ENCODE results near the gene KCNH1. TPM values are rescaled to one million over a fixed set of nuclear protein-coding genes. Genes with fewer than 3 reads are reported as not detected.

The KCNH1 gene
- total RNA-seq, 1 donor from 2014 or later, result 6.3 TPM

GRCh38 chr1:210648588-210649269, 485.2 kb downstream of the KCNH1 start:
- no peak for DNase-seq (ENCODE audit: low spot score)
- no peaks in the 10 kb centered on the region for H3K27me3 Mint-ChIP-seq (ENCODE audit: low read depth)

GRCh38 chr1:210647406-210648333, 486.3 kb downstream of the KCNH1 start:
- Mint-ChIP-seq H3K9me3 (ENCODE audit: low read depth) (no peaks in the 10 kb centered on the region), H3K4me3 (ENCODE audit: unreplicated experiment) (no peak overlapping the region), H3K4me1 (ENCODE audit: low read depth) (peaks cover 7% of the 10 kb centered on the region), H3K27me3 (ENCODE audit: low read depth) (no peaks in the 10 kb centered on the region), H3K27ac (ENCODE audit: unreplicated experiment) (no peak overlapping the region), H3K36me3 (ENCODE audit: low read depth) (peaks cover 3% of the 10 kb centered on the region)
- no peak for DNase-seq (ENCODE audit: low spot score)
- TF ChIP-seq, protein P1, sequence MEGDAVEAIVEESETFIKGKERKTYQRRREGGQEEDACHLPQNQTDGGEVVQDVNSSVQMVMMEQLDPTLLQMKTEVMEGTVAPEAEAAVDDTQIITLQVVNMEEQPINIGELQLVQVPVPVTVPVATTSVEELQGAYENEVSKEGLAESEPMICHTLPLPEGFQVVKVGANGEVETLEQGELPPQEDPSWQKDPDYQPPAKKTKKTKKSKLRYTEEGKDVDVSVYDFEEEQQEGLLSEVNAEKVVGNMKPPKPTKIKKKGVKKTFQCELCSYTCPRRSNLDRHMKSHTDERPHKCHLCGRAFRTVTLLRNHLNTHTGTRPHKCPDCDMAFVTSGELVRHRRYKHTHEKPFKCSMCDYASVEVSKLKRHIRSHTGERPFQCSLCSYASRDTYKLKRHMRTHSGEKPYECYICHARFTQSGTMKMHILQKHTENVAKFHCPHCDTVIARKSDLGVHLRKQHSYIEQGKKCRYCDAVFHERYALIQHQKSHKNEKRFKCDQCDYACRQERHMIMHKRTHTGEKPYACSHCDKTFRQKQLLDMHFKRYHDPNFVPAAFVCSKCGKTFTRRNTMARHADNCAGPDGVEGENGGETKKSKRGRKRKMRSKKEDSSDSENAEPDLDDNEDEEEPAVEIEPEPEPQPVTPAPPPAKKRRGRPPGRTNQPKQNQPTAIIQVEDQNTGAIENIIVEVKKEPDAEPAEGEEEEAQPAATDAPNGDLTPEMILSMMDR (IDR thresholded peaks at IDR 0.05), result no peak

More at GRCh38 chr1:210648588-210649269, 485.2 kb downstream of the KCNH1 start:
- H3K36me3 Mint-ChIP-seq (ENCODE audit: low read depth), result peaks cover 3% of the 10 kb centered on the region
- H3K9me3 Mint-ChIP-seq (ENCODE audit: low read depth), result no peaks in the 10 kb centered on the region
- H3K27ac Mint-ChIP-seq (ENCODE audit: unreplicated experiment), result no peak overlapping the region
- TF ChIP-seq, protein P1 (IDR thresholded peaks at IDR 0.05), result no peak
- H3K4me3 Mint-ChIP-seq (ENCODE audit: unreplicated experiment), result no peak overlapping the region
- H3K4me1 Mint-ChIP-seq (ENCODE audit: low read depth), result peaks cover 7% of the 10 kb centered on the region

DNA sequence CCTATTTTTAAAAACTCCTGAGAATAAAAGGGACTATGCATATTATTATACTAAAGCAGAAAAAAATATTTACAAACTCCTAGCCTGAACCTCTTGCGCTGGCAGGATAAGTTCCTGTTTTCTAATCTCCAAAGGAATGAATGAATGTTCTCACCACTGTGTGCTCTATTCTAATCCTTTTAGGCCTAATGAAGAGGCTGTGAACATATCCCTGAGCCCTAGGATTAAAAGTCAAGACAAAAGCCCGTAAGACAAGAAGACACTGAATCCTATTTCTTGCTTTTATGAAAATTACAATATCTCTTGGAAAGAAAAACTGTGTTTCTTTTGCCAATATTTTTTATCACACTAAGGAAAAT, 487.7 kb downstream of the KCNH1 start:
- no peaks in the 10 kb centered on the region for H3K9me3 Mint-ChIP-seq (ENCODE audit: low read depth)
- DNase-seq (ENCODE audit: low spot score), result no peak
- no peaks in the 10 kb centered on the region for H3K27me3 Mint-ChIP-seq (ENCODE audit: low read depth)
- TF ChIP-seq, protein P1 (IDR thresholded peaks at IDR 0.05), result no peak
- H3K4me3 Mint-ChIP-seq (ENCODE audit: unreplicated experiment), result no peak overlapping the region
- peaks cover 3% of the 10 kb centered on the region for H3K36me3 Mint-ChIP-seq (ENCODE audit: low read depth)
- no peak overlapping the region for H3K27ac Mint-ChIP-seq (ENCODE audit: unreplicated experiment)
- peaks cover 7% of the 10 kb centered on the region for H3K4me1 Mint-ChIP-seq (ENCODE audit: low read depth)

GRCh38 chr1:210645582-210646257, 488.2 kb downstream of the KCNH1 start:
- Mint-ChIP-seq H3K4me1 (ENCODE audit: low read depth) (peaks cover 7% of the 10 kb centered on the region), H3K27ac (ENCODE audit: unreplicated experiment) (no peak overlapping the region), H3K4me3 (ENCODE audit: unreplicated experiment) (no peak overlapping the region), H3K36me3 (ENCODE audit: low read depth) (peaks cover 3% of the 10 kb centered on the region), H3K27me3 (ENCODE audit: low read depth) (no peaks in the 10 kb centered on the region), H3K9me3 (ENCODE audit: low read depth) (no peaks in the 10 kb centered on the region)
- no peak for DNase-seq (ENCODE audit: low spot score)
- TF ChIP-seq, protein P1 (IDR thresholded peaks at IDR 0.05), result no peak

DNA sequence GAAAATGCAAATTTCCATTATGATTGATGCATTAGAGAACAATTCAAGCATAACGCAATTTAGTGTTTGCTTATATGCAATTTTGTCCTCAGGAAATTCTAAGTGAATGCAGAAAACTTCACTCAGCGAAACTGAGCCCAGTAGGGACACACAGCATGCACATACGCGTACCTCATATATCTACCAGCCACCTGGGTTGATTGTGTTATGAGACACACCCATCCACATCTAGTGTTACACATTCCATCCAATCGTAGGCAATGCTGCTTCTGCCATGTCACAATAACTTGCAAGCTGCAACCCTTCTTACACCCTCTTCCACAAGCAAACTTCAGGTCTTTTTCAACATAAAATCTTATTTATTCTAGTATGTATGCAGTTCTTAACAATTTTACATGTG, 492.4 kb downstream of the KCNH1 start:
- H3K27me3 Mint-ChIP-seq (ENCODE audit: low read depth), result no peaks in the 10 kb centered on the region
- TF ChIP-seq, protein P1 (IDR thresholded peaks at IDR 0.05), result no peak
- no peak overlapping the region for H3K27ac Mint-ChIP-seq (ENCODE audit: unreplicated experiment)
- no peaks in the 10 kb centered on the region for H3K36me3 Mint-ChIP-seq (ENCODE audit: low read depth)
- no peak overlapping the region for H3K4me3 Mint-ChIP-seq (ENCODE audit: unreplicated experiment)
- peaks cover 3% of the 10 kb centered on the region for H3K4me1 Mint-ChIP-seq (ENCODE audit: low read depth)
- no peaks in the 10 kb centered on the region for H3K9me3 Mint-ChIP-seq (ENCODE audit: low read depth)
- no peak for DNase-seq (ENCODE audit: low spot score)
